Mesenchymal stem cell (in vitro differentiated cells and primary cell): ENCODE measurements around the gene OPRL1.

Experiments used
- DNase-seq: peaks from one replicate; pipeline ENCODE4 v3.0.0-alpha.2; 2013
- H2AFZ ChIP-seq: one replicate; pipeline ENCODE4 v1.6.1; 2013; ENCODE audit warnings: low read depth, mild to moderate bottlenecking, control low read depth, inconsistent platforms, low read length, moderate library complexity
- H2AK5ac ChIP-seq: 2 replicates; pipeline ENCODE4 v1.6.1; 2013; ENCODE audit warnings: low read length, moderate library complexity, mild to moderate bottlenecking, inconsistent platforms; ENCODE audit not compliant: severe bottlenecking
- H2BK120ac ChIP-seq: one replicate; pipeline ENCODE4 v1.6.1; 2013; ENCODE audit warnings: low read depth, mild to moderate bottlenecking, inconsistent platforms, low read length, moderate library complexity
- H2BK12ac ChIP-seq, 2 experiments: one replicate each; pipeline ENCODE4 v1.6.1; 2013; ENCODE audit warnings: inconsistent platforms in 2 of 2, low read length in 2 of 2, mild to moderate bottlenecking in 2 of 2, moderate library complexity in 2 of 2, control low read depth in 1 of 2
- H2BK15ac ChIP-seq: one replicate; pipeline ENCODE4 v1.6.1; 2013; ENCODE audit warnings: mild to moderate bottlenecking, low read depth, inconsistent platforms; ENCODE audit not compliant: poor library complexity, severe bottlenecking
- H2BK5ac ChIP-seq: 2 replicates; pipeline ENCODE4 v1.6.1; 2013; ENCODE audit warnings: low read depth, mild to moderate bottlenecking, low read length, control low read depth, inconsistent platforms; ENCODE audit not compliant: poor library complexity, severe bottlenecking
- H3K14ac ChIP-seq, 2 experiments: one replicate each; pipeline ENCODE4 v1.6.1; 2013; ENCODE audit warnings: inconsistent platforms in 2 of 2, low read length in 2 of 2, control low read depth in 1 of 2, mild to moderate bottlenecking in 1 of 2, moderate library complexity in 1 of 2
- H3K18ac ChIP-seq, 2 experiments: one replicate each; pipeline ENCODE4 v1.6.1; 2013; ENCODE audit warnings: inconsistent platforms in 2 of 2, low read length in 2 of 2, control low read depth in 1 of 2, low read depth in 1 of 2, mild to moderate bottlenecking in 1 of 2
- H3K23ac ChIP-seq, 2 experiments: one replicate each; pipeline ENCODE4 v1.6.1; 2013; ENCODE audit warnings: inconsistent platforms in 2 of 2, low read length in 2 of 2, mild to moderate bottlenecking in 2 of 2, moderate library complexity in 2 of 2, control low read depth in 1 of 2
- H3K27ac ChIP-seq: 2 replicates; pipeline ENCODE4 v1.5.1; 2013; ENCODE audit warnings: mild to moderate bottlenecking, moderate library complexity, low read length, control low read depth, inconsistent platforms; ENCODE audit not compliant: poor library complexity, severe bottlenecking
- H3K27me3 ChIP-seq, 2 experiments: 2 replicates each; pipeline versions ENCODE4 v1.6.1 to v1.7.0; 2013; ENCODE audit warnings: low read length in 2 of 2, mild to moderate bottlenecking in 2 of 2, moderate library complexity in 2 of 2, control low read depth in 1 of 2, inconsistent platforms in 1 of 2; ENCODE audit not compliant: control insufficient read depth in 1 of 2, insufficient read depth in 1 of 2
- H3K36me3 ChIP-seq, 2 experiments: 2 replicates each; pipeline versions ENCODE4 v1.6.1 to v1.7.0; 2013; ENCODE audit warnings: low read length in 2 of 2, control low read depth in 1 of 2, inconsistent platforms in 1 of 2, low read depth in 1 of 2, mild to moderate bottlenecking in 1 of 2; ENCODE audit not compliant: insufficient read depth in 2 of 2, control insufficient read depth in 1 of 2
- H3K4ac ChIP-seq, 2 experiments: one replicate each; pipeline ENCODE4 v1.6.1; 2013; ENCODE audit warnings: inconsistent platforms in 2 of 2, low read length in 2 of 2, mild to moderate bottlenecking in 2 of 2, moderate library complexity in 2 of 2, control low read depth in 1 of 2, low read depth in 1 of 2
- H3K4me1 ChIP-seq: 2 replicates; pipeline ENCODE4 v1.6.1; 2013; ENCODE audit warnings: low read depth, low read length, control low read depth; ENCODE audit not compliant: control insufficient read depth, insufficient read depth
- H3K4me2 ChIP-seq: 2 replicates; pipeline ENCODE4 v1.6.1; 2013; ENCODE audit warnings: low read length, mild to moderate bottlenecking, inconsistent platforms; ENCODE audit not compliant: poor library complexity, severe bottlenecking
- H3K4me3 ChIP-seq, 2 experiments: 2 replicates each; pipeline versions ENCODE4 v1.5.1 to v1.7.0; 2013; ENCODE audit warnings: low read length in 2 of 2, mild to moderate bottlenecking in 2 of 2, control low read depth in 1 of 2, low read depth in 1 of 2; ENCODE audit not compliant: insufficient read depth in 1 of 2
- H3K79me1 ChIP-seq: replicated peaks from 2 replicates; pipeline ENCODE4 v1.6.1; 2013; ENCODE audit warnings: mild to moderate bottlenecking, control low read depth, low read length, inconsistent platforms; ENCODE audit not compliant: poor library complexity, severe bottlenecking
- H3K9ac ChIP-seq: 2 replicates; pipeline ENCODE4 v1.7.0; 2013; ENCODE audit warnings: mild to moderate bottlenecking, low read length, moderate library complexity
- H3K9me3 ChIP-seq: 2 replicates; pipeline ENCODE4 v1.7.0; 2013; ENCODE audit warnings: mild to moderate bottlenecking, low read length; ENCODE audit not compliant: control insufficient read depth
- H4K8ac ChIP-seq: one replicate; pipeline ENCODE4 v1.6.1; 2013; ENCODE audit warnings: inconsistent platforms, mild to moderate bottlenecking, low read length, moderate library complexity
- H4K91ac ChIP-seq: one replicate; pipeline ENCODE4 v1.6.1; 2013; ENCODE audit warnings: mild to moderate bottlenecking, low read length, inconsistent platforms
- WGBS: methylation state at CpG from one replicate; pipeline ENCODE4 v1.1.7; 2013; ENCODE audit warnings: mixed read lengths; 5-methylcytosine and 5-hydroxymethylcytosine counted together

OPRL1 gene

DNA sequence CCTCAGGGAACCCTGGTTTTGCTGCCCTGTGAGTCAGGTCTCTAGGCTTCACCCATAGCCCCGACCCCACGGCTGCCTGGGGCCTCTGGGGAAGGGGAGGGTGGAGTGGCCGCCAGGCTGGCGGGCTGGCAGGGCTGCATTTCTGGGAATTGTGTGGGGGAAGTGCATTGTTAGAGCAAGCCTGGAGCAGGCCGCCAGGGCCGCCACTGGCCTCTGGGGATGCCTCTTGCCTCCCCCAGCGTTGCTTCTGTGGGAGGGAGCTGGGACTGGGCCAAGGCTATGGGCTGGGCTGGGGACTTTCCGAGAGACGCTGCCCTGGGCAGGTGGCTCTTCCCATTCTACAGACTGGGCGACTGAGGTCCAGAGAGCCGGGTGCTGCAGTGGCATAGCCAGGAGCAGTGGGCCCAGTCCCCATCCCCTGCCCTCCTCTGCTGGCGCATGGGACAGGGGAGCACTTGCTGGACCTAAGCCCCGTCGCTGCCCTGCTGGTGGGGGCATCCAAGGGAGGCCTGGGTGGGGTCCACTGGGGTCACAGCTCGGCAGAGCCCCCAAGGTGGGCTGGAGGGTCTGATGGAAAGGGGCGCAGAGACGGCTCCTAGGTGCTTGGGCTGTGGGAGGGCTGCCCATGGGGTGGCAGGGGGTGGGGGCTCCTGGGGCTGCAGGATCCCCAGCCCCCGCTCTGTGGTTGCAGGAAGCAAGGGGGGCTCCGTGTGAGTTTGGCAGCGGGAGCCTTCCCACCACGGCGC is 23.8 kb upstream of the OPRL1 start:
- no peak overlapping the region for H2BK5ac ChIP-seq
- H3K4me1 ChIP-seq, result peaks cover 45% of the 10 kb centered on the region
- H3K4me2 ChIP-seq, result no peak overlapping the region

DNA sequence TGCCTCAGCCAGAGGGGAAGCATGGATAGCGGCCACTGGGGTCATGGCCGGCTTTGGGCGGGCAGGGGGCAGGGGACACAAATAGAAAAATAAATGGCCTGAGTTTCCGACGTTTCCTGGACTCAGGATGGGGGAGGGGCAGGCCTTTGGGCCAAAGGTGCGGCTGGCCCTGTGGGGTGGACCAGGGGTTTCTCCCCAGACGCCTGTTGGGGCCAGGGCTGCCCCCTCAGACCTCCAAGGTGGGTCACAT is 23.3 kb upstream of the OPRL1 start:
- Histone ChIP-seq H3K23ac (no peak overlapping the region), H3K18ac (no peak overlapping the region), H3K14ac (no peak overlapping the region), H2BK120ac (peak overlapping the region; percentile 4), H3K9me3 (no peaks in the 10 kb centered on the region), H3K4me3 (no peak overlapping the region), H2AFZ (no peak overlapping the region), H3K9ac (no peak overlapping the region), H3K4ac (no peak overlapping the region), H3K4me1 (peaks cover 45% of the 10 kb centered on the region), H4K91ac (no peak overlapping the region), H3K27me3 (peaks cover 12 to 68% of the 10 kb centered on the region in 2 experiments), H2BK12ac (peak overlapping the region in 1 of 2 experiments; percentile 26), H3K4me2 (no peak overlapping the region), H4K8ac (no peak overlapping the region), H2BK5ac (no peak overlapping the region), H2BK15ac (peak overlapping the region; percentile 17), H3K36me3 (no peaks in the 10 kb centered on the region), H2AK5ac (no peak overlapping the region), H3K27ac (no peak overlapping the region), H3K79me1 (no peaks in the 10 kb centered on the region)
- 58% methylated on average over 7 of the region's 7 CpGs for WGBS
- no peak for DNase-seq

More for the DNA sequence above, 23.8 kb upstream of the OPRL1 start:
- H3K79me1 ChIP-seq, result no peaks in the 10 kb centered on the region
- H2AFZ ChIP-seq, result no peak overlapping the region
- H3K36me3 ChIP-seq, result no peaks in the 10 kb centered on the region
- no peaks in the 10 kb centered on the region for H3K9me3 ChIP-seq
- H3K9ac ChIP-seq, result no peak overlapping the region
- H3K27me3 ChIP-seq, result peaks cover 15 to 73% of the 10 kb centered on the region in 2 experiments
- H2BK15ac ChIP-seq, result peak overlapping the region; percentile 17
- WGBS, result 63% methylated on average over 22 of the region's 22 CpGs
- H2BK120ac ChIP-seq, result peak overlapping the region; percentile 77
- H4K8ac ChIP-seq, result peak overlapping the region; percentile 87
- peak overlapping the region; percentile 28 to 55 for H3K18ac ChIP-seq
- peak overlapping the region in 1 of 2 experiments; percentile 68 for H3K14ac ChIP-seq
- no peak overlapping the region for H2AK5ac ChIP-seq
- H4K91ac ChIP-seq, result peak overlapping the region; percentile 62
- peak; percentile 49 for DNase-seq
- H3K27ac ChIP-seq, result no peak overlapping the region
- H3K4me3 ChIP-seq, result no peak overlapping the region
- H3K4ac ChIP-seq, result peak overlapping the region; percentile 17 to 73
- H3K23ac ChIP-seq, result no peak overlapping the region
- H2BK12ac ChIP-seq, result peak overlapping the region; percentile 14 to 38

DNA sequence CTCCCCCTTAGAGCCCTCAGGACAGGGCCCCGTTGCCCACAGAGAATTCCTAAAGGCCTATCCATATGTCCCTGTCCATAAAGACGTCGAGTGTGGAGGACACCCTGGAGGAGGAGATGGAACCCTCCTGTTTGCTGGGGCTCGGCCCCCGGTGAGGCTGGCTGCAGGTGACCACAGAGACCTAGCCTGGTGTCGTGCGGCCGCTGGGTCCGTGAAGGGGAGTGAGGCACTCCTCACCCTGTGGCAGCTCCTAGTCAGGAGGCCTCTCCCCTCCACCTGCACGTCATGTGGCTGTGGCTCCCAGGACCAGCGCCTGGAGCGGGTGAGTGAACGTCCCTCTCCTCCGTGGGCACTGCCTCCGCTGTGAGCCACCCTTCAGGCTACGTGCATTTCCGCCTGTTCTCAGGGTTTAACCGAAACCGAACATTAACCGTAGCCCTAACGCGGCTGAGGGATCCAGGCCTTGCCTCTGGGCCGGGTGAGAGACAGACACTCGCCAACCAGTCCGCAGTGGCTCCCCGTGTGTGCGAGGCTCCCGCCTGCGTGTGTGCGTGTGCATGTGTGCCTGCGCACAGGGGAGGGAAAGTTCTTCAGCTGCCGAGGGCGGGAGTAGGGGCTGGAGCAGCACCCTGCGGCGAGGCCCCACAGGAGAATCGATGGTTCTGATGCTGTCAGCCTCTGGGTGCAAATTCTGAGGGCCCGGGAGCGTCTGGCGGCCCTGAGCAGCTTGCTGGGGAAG is 22.8 kb upstream of the OPRL1 start:
- Histone ChIP-seq H2BK120ac (no peak overlapping the region), H2BK12ac (peak overlapping the region; percentile 37 to 62), H3K79me1 (no peaks in the 10 kb centered on the region), H2AK5ac (no peak overlapping the region), H3K23ac (no peak overlapping the region), H3K4ac (no peak overlapping the region), H3K4me1 (peaks cover 47% of the 10 kb centered on the region), H3K18ac (peak overlapping the region; percentile 15 to 38), H3K9me3 (no peaks in the 10 kb centered on the region), H2BK5ac (no peak overlapping the region), H4K91ac (peak overlapping the region; percentile 44), H3K27ac (no peak overlapping the region), H3K14ac (no peak overlapping the region), H2BK15ac (peak overlapping the region; percentile 55), H3K36me3 (no peaks in the 10 kb centered on the region), H2AFZ (no peak overlapping the region), H3K9ac (no peak overlapping the region), H4K8ac (peak overlapping the region; percentile 69), H3K27me3 (peaks cover 7 to 64% of the 10 kb centered on the region in 2 experiments), H3K4me2 (no peak overlapping the region), H3K4me3 (no peak overlapping the region)
- 80% methylated on average over 38 of the region's 39 CpGs for WGBS
- no peak for DNase-seq
